Nephron progenitor cell (in vitro differentiated cells): Measurements from ENCODE around the gene GPX7.

Source experiments
- DNase-seq: peaks from one replicate; pipeline ENCODE4 v3.0.0; 2021
- H3K27ac Mint-ChIP-seq: 2 replicates; pipeline ENCODE4 v1.8.0; 2021; ENCODE audit warnings: mild to moderate bottlenecking, moderate library complexity, mixed read lengths
- H3K27me3 Mint-ChIP-seq: 2 replicates; pipeline ENCODE4 v1.8.0; 2021; ENCODE audit warnings: mild to moderate bottlenecking, low read depth, mixed read lengths; ENCODE audit not compliant: poor library complexity
- H3K36me3 Mint-ChIP-seq: 2 replicates; pipeline ENCODE4 v1.8.0; 2021; ENCODE audit warnings: low read depth, mixed read lengths
- H3K4me1 Mint-ChIP-seq: 2 replicates; pipeline ENCODE4 v1.8.0; 2021; ENCODE audit warnings: mixed read lengths
- H3K4me3 Mint-ChIP-seq: 2 replicates; pipeline ENCODE4 v1.8.0; 2021; ENCODE audit warnings: mild to moderate bottlenecking, moderate library complexity, mixed read lengths
- H3K9me3 Mint-ChIP-seq: 2 replicates; pipeline ENCODE4 v1.8.0; 2021; ENCODE audit warnings: mild to moderate bottlenecking, moderate library complexity, mixed read lengths
- TF ChIP-seq, protein P1 (sequence below): fragments of 200-600 bp; sonication (generic); IDR thresholded peaks from 2 replicates; pipeline ENCODE4 v1.5.0; 2021; ENCODE audit warnings: antibody characterized with exemption

Gene GPX7

DNA sequence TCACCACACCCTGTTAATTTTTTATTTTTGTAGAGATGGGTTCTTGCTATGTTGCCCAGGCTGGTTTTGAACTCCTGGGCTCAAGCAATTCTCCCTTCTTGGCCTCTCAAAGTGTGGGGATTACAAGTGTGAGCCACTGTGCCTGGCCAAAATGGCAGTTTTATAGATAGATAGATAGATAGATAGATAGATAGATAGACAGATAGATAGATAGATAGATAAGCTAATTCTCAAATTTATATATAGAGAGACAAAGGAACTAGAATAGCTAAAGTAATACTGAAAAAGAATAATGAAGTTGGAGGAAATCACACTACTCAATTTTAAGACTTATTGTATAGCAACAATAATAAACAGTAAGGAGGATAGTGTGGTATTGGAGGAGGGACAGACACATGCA, 51.9 kb downstream of the GPX7 start:
- TF ChIP-seq, protein P1, sequence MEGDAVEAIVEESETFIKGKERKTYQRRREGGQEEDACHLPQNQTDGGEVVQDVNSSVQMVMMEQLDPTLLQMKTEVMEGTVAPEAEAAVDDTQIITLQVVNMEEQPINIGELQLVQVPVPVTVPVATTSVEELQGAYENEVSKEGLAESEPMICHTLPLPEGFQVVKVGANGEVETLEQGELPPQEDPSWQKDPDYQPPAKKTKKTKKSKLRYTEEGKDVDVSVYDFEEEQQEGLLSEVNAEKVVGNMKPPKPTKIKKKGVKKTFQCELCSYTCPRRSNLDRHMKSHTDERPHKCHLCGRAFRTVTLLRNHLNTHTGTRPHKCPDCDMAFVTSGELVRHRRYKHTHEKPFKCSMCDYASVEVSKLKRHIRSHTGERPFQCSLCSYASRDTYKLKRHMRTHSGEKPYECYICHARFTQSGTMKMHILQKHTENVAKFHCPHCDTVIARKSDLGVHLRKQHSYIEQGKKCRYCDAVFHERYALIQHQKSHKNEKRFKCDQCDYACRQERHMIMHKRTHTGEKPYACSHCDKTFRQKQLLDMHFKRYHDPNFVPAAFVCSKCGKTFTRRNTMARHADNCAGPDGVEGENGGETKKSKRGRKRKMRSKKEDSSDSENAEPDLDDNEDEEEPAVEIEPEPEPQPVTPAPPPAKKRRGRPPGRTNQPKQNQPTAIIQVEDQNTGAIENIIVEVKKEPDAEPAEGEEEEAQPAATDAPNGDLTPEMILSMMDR = no peak
- H3K4me1 Mint-ChIP-seq = no peaks in the 10 kb centered on the region
- no peak overlapping the region for H3K4me3 Mint-ChIP-seq
- H3K27ac Mint-ChIP-seq = no peak overlapping the region
- H3K36me3 Mint-ChIP-seq = no peaks in the 10 kb centered on the region
- DNase-seq = no peak
- no peaks in the 10 kb centered on the region for H3K9me3 Mint-ChIP-seq
- no peaks in the 10 kb centered on the region for H3K27me3 Mint-ChIP-seq

DNA sequence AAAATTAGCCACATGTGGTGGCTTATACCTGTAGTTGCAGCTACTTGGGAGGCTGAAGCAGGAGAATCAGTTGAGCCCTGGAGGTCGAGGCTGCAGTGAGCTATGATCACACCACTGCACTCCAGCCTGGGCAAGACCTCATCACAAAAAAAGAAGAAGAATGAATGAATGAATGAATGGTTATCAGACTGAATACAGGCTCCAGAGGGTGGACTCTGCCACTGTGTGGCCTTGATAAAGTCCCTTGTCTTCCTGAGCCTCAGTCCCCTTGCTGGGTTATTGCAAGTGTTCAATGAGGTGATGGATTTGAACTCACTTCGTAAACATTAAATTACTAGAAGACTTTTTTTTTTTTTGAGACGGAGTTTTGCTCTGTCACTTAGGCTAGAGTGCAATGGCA, 55.5 kb downstream of the GPX7 start:
- Mint-ChIP-seq H3K4me1 (peaks cover 27% of the 10 kb centered on the region), H3K36me3 (no peaks in the 10 kb centered on the region), H3K9me3 (no peaks in the 10 kb centered on the region), H3K4me3 (no peak overlapping the region), H3K27ac (no peak overlapping the region), H3K27me3 (no peaks in the 10 kb centered on the region)
- DNase-seq = no peak
- TF ChIP-seq, protein P1 = no peak
